Neutrophil (primary cell): ENCODE measurements around the gene REG3A.

Experiments
- H3K27ac ChIP-seq: fragments of 200-600 bp; sonication (generic); 2 replicates; pipeline ENCODE4 v1.5.1; 2016; ENCODE audit warnings: mild to moderate bottlenecking, moderate library complexity
- H3K27me3 ChIP-seq: fragments of 200-600 bp; sonication (generic); 2 replicates; pipeline ENCODE4 v1.6.0; 2016; ENCODE audit warnings: mild to moderate bottlenecking
- H3K36me3 ChIP-seq: fragments of 200-600 bp; sonication (generic); 2 replicates; pipeline ENCODE4 v1.5.1; 2017
- H3K4me1 ChIP-seq, 2 experiments: fragments of 200-600 bp in 1 of 2; sonication (generic) in 1 of 2; 1 replicate in 1 of 2; 2 replicates in 1 of 2; pipeline versions ENCODE4 v1.5.1 to v1.6.1; 2013 to 2016; ENCODE audit warnings: low read depth in 1 of 2, low read length in 1 of 2, mild to moderate bottlenecking in 1 of 2, moderate library complexity in 1 of 2; ENCODE audit not compliant: control insufficient read depth in 1 of 2, insufficient read depth in 1 of 2
- H3K4me3 ChIP-seq, 2 experiments: fragments of 200-600 bp in 1 of 2; sonication (generic) in 1 of 2; 1 replicate in 1 of 2; 2 replicates in 1 of 2; pipeline ENCODE4 v1.5.1; 2013 to 2016; ENCODE audit warnings: low read depth in 1 of 2, low read length in 1 of 2, mild to moderate bottlenecking in 1 of 2, moderate library complexity in 1 of 2
- H3K9me3 ChIP-seq: fragments of 200-600 bp; sonication (generic); 2 replicates; pipeline ENCODE4 v1.5.1; 2016
- TF ChIP-seq, protein P1 (sequence below): fragments of 200-600 bp; sonication (generic); IDR thresholded peaks from 2 replicates; pipeline ENCODE4 v1.5.1; 2016; ENCODE audit warnings: antibody characterized with exemption

REG3A gene

DNA sequence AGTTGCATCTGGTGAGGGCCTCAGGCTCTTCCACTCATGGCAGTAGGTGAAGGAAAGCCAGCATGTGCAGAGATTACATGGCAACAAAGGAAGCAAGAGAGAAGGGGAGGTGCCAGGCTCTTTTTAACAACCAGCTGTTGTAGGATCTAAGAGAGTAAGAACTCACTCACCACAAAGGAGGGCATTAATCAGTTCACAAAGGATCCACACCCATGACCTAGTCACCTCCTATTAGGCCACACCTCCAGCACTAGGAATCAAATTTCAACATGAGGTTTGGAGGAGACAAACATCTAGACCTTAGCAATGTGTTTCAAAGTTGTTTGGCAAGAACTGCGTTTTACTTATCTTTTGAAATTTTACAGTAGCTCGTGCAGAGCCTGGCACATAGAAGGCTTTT lies 20.5 kb upstream of the REG3A start:
- Histone ChIP-seq H3K27me3 (no peaks in the 10 kb centered on the region), H3K4me3 (no peak overlapping the region), H3K4me1 (no peaks in the 10 kb centered on the region), H3K9me3 (no peaks in the 10 kb centered on the region), H3K36me3 (no peaks in the 10 kb centered on the region), H3K27ac (no peak overlapping the region)
- TF ChIP-seq, protein P1, sequence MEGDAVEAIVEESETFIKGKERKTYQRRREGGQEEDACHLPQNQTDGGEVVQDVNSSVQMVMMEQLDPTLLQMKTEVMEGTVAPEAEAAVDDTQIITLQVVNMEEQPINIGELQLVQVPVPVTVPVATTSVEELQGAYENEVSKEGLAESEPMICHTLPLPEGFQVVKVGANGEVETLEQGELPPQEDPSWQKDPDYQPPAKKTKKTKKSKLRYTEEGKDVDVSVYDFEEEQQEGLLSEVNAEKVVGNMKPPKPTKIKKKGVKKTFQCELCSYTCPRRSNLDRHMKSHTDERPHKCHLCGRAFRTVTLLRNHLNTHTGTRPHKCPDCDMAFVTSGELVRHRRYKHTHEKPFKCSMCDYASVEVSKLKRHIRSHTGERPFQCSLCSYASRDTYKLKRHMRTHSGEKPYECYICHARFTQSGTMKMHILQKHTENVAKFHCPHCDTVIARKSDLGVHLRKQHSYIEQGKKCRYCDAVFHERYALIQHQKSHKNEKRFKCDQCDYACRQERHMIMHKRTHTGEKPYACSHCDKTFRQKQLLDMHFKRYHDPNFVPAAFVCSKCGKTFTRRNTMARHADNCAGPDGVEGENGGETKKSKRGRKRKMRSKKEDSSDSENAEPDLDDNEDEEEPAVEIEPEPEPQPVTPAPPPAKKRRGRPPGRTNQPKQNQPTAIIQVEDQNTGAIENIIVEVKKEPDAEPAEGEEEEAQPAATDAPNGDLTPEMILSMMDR: no peak

- no peak overlapping the region for H3K27ac ChIP-seq
- TF ChIP-seq, protein P1: no peak
- H3K36me3 ChIP-seq: no peaks in the 10 kb centered on the region
- no peaks in the 10 kb centered on the region for H3K27me3 ChIP-seq
- H3K9me3 ChIP-seq: no peaks in the 10 kb centered on the region
- no peaks in the 10 kb centered on the region for H3K4me1 ChIP-seq
- no peak overlapping the region for H3K4me3 ChIP-seq
Observed at GRCh38 chr2:79179036-79179435, 19.5 kb upstream of the REG3A start.

- no peak overlapping the region for H3K4me3 ChIP-seq
- no peaks in the 10 kb centered on the region for H3K9me3 ChIP-seq
- TF ChIP-seq, protein P1: no peak
- no peaks in the 10 kb centered on the region for H3K36me3 ChIP-seq
- no peak overlapping the region for H3K27ac ChIP-seq
- H3K4me1 ChIP-seq: no peaks in the 10 kb centered on the region
- no peaks in the 10 kb centered on the region for H3K27me3 ChIP-seq
Observed at GRCh38 chr2:79178076-79178674, 18.6 kb upstream of the REG3A start.

GRCh38 chr2:79171348-79171958 lies 11.9 kb upstream of the REG3A start:
- Histone ChIP-seq H3K27me3 (no peaks in the 10 kb centered on the region), H3K9me3 (no peaks in the 10 kb centered on the region), H3K4me3 (no peak overlapping the region), H3K27ac (no peak overlapping the region), H3K4me1 (no peaks in the 10 kb centered on the region), H3K36me3 (no peaks in the 10 kb centered on the region)
- TF ChIP-seq, protein P1: no peak

DNA sequence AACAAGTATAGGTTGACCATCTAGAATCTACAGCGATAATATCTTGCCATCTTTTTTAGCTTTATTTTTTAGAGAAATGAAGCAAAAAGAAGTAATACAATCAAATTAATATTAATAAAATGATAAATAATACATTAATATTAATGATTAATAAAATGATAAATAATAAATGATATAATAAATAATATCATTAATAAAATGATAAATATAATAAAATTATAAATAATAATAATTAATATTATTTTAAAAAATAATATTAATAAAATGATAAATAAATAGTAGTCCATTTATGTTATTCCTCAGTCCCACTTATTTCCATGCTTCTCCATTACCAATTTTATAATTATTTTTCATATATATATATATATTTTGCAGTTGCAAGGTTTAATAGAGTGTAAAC lies 3.2 kb upstream of the REG3A start:
- Histone ChIP-seq H3K27me3 (no peaks in the 10 kb centered on the region), H3K36me3 (no peaks in the 10 kb centered on the region), H3K4me3 (no peak overlapping the region), H3K4me1 (no peaks in the 10 kb centered on the region), H3K9me3 (no peaks in the 10 kb centered on the region), H3K27ac (no peak overlapping the region)
- TF ChIP-seq, protein P1: no peak
